Measurements from ENCODE around the gene ANXA11. TPM values are rescaled to one million over a fixed set of nuclear protein-coding genes. Genes with fewer than 3 reads are reported as not detected.

ANXA11 gene
- total and polyA plus RNA-seq, 2 of the 8 experiments (the other 6 are each of a cell fraction or from before 2014, with no cell fraction given), result 40.5 to 84.9 TPM

DNA sequence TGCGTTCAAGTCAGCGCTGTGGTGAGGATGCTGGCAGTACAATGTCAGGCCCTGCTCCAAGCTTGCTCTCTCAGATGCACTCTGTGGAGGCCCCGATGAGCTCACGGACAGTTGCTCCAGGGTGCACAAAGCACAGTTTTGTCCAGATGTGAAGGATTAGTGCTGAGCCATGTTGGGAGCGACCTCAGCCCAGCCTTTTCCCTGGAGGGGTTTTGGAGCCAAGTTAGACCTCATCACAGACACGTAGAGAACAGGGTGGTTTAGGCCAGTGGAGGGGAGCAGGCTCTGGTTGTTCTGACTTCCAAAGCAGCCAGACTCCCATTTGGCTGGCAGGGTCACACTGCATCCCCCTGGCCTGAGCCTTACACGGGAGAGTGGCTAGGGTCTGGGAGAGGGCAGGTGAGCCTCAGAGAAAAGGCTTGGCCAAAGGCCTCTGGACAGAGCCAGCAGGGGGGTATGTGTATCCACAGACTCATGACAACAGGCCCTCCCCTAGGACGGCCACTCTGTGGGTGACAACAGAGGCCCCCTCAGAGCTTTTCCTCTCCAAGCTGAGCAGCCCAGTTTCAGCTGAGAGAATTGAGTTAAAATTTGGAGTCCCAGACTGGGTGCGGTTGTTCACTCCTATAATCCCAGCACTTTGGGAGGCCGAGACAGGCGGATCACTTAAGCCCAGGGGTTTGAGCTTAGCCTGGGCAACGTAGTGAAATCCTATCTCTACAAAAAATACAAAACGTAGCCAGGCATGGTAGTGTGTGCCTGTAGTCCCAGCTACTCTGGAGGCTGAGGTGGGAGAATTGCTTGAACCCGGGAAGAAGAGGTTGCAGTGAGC, 68.1 kb downstream of the ANXA11 start (continued):
- no peak for TF ChIP-seq SAP30 (IDR thresholded peaks at IDR 0.05; ENCODE audit: insufficient read depth, insufficient replicate concordance, low read length)
- TF ChIP-seq CBX8 (IDR thresholded peaks at IDR 0.05; ENCODE audit: borderline replicate concordance, low read depth, low read length), result no peak
- TF ChIP-seq SIN3A (conservative IDR thresholded peaks at IDR 0.05 in 1 of 2, IDR thresholded peaks at IDR 0.05 in 1 of 2; ENCODE audit: low read depth in 1 of 2, low read length in 2 of 2), result no peak
- TF ChIP-seq JUND (IDR thresholded peaks at IDR 0.05; ENCODE audit: low read length), result no peak
- no peak for TF ChIP-seq ZNF274 (IDR thresholded peaks at IDR 0.05; ENCODE audit: borderline replicate concordance, extremely low read depth, low read length)
- no peak for TF ChIP-seq RXRA (IDR thresholded peaks at IDR 0.05; ENCODE audit: insufficient read depth, low read depth, low read length)
- TF ChIP-seq BCL11A (IDR thresholded peaks at IDR 0.05; ENCODE audit: low read depth in 2 of 2, low read length in 2 of 2), result no peak
- no peak for TF ChIP-seq MAFK (IDR thresholded peaks at IDR 0.05; ENCODE audit: low read depth, low read length)
